Body of pancreas (tissue), 4 donors: Measurements from ENCODE around the gene ARHGAP26. TPM values are rescaled to one million over a fixed set of nuclear protein-coding genes. Genes with fewer than 3 reads are reported as not detected.

ENCODE experiments used
- ATAC-seq: fragments of 150-250 bp; one replicate; pipeline ENCODE4 v1.9.1; 2016
- DNase-seq, 4 donors: peaks; one replicate each; pipeline ENCODE4 v3.0.0-alpha.2; 2019
- H3K27ac ChIP-seq, 4 donors: fragments of 200-600 bp; sonication (generic); 1 replicate in 3 of 4; 2 replicates in 1 of 4; pipeline versions ENCODE4 v1.5.1 to v1.6.1; 2016 to 2019; ENCODE audit warnings: mild to moderate bottlenecking in 1 of 4, mixed read lengths in 1 of 4, moderate library complexity in 1 of 4
- H3K27me3 ChIP-seq, 2 donors: fragments of 200-600 bp; sonication (generic); one replicate each; pipeline ENCODE4 v1.6.0; 2016; ENCODE audit warnings: mild to moderate bottlenecking in 1 of 2
- H3K36me3 ChIP-seq, 2 donors: fragments of 200-600 bp; sonication (generic); replicated peaks in 1 of 2; 2 replicates each; pipeline ENCODE4 v1.5.1; 2016; ENCODE audit warnings: low read depth in 2 of 2; ENCODE audit not compliant: insufficient read depth in 1 of 2
- H3K4me1 ChIP-seq: fragments of 200-600 bp; sonication (generic); one replicate; pipeline ENCODE4 v1.6.0; 2016
- H3K4me3 ChIP-seq, 2 donors: fragments of 200-600 bp; sonication (generic); 1 replicate in 1 of 2; 2 replicates in 1 of 2; pipeline ENCODE4 v1.5.1; 2016 to 2019
- H3K9me3 ChIP-seq, 3 donors: fragments of 200-600 bp; sonication (generic); 1 replicate in 2 of 3; 2 replicates in 1 of 3; pipeline ENCODE4 v1.5.1; 2016
- POLR2A ChIP-seq, 3 donors: fragments of 450-650 bp; IDR thresholded peaks; one replicate each; pipeline ENCODE4 v1.6.1; 2016; ENCODE audit warnings: antibody characterized with exemption in 3 of 3, mild to moderate bottlenecking in 2 of 3
- WGBS, 2 donors: methylation state at CpG; one replicate each; pipeline ENCODE4 v1.1.5; 2017; 5-methylcytosine and 5-hydroxymethylcytosine counted together
- intact Hi-C: fragments of 100-400 bp; cut with DNase I; formaldehyde crosslinking; loops from one replicate; pipeline ENCODE4 v1.15.1; 2023
- total RNA-seq, 2 donors: library from RNA; depleted of rRNA; stranded (reverse); fragments of >200 nt; gene quantifications; one replicate each; pipeline ENCODE4 v1.1.0, GENCODE V29; 2016
- TF ChIP-seq, protein P1 (sequence below), 7 experiments: fragments of 450-650 bp in 4 of 7; fragments of 200-600 bp in 3 of 7; sonication (generic) in 3 of 7; IDR thresholded peaks; one replicate each; pipeline ENCODE4 v1.5.1; 2016 to 2019; ENCODE audit warnings: antibody characterized with exemption in 7 of 7

Gene ARHGAP26
- total RNA-seq, 2 donors from 2014 or later = 12.5 to 14.2 TPM

DNA sequence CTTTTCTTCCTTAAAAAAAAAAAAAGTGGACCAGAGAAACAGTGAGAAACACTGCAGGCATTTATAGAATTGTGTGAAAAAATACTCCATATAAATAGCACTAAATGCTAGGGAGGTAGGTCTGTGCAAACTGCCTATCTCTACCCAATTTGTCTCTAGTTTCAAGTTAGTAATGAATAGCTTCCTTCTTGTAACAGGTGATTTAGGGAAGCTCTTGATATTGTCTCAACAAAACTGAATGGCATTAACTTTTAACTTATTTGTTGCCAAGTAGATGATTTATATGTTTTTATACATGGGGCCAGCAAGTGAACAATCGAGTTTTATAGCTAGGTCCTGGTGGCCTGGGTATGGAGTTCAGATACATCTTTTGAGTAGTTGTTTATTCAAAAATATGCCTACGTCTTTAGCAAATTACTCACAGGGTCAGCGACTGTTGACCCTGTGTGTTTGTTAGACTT is 349.7 kb downstream of the ARHGAP26 start:
- TF ChIP-seq, protein P1, sequence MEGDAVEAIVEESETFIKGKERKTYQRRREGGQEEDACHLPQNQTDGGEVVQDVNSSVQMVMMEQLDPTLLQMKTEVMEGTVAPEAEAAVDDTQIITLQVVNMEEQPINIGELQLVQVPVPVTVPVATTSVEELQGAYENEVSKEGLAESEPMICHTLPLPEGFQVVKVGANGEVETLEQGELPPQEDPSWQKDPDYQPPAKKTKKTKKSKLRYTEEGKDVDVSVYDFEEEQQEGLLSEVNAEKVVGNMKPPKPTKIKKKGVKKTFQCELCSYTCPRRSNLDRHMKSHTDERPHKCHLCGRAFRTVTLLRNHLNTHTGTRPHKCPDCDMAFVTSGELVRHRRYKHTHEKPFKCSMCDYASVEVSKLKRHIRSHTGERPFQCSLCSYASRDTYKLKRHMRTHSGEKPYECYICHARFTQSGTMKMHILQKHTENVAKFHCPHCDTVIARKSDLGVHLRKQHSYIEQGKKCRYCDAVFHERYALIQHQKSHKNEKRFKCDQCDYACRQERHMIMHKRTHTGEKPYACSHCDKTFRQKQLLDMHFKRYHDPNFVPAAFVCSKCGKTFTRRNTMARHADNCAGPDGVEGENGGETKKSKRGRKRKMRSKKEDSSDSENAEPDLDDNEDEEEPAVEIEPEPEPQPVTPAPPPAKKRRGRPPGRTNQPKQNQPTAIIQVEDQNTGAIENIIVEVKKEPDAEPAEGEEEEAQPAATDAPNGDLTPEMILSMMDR (IDR thresholded peaks at IDR 0.05) = no peak
- no peak for TF ChIP-seq POLR2A (IDR thresholded peaks at IDR 0.05)
- Histone ChIP-seq H3K9me3 (no peaks in the 10 kb centered on the region), H3K27ac (no peak overlapping the region), H3K36me3 (no peaks in the 10 kb centered on the region), H3K4me3 (no peak overlapping the region), H3K27me3 (no peaks in the 10 kb centered on the region), H3K4me1 (peaks cover 7% of the 10 kb centered on the region)
- DNase-seq (no peak), ATAC-seq (no peak)
- intact Hi-C loops = no loop called here
- WGBS, 2 donors = 68 to 71% methylated on average over 3 of the region's 3 CpGs

DNA sequence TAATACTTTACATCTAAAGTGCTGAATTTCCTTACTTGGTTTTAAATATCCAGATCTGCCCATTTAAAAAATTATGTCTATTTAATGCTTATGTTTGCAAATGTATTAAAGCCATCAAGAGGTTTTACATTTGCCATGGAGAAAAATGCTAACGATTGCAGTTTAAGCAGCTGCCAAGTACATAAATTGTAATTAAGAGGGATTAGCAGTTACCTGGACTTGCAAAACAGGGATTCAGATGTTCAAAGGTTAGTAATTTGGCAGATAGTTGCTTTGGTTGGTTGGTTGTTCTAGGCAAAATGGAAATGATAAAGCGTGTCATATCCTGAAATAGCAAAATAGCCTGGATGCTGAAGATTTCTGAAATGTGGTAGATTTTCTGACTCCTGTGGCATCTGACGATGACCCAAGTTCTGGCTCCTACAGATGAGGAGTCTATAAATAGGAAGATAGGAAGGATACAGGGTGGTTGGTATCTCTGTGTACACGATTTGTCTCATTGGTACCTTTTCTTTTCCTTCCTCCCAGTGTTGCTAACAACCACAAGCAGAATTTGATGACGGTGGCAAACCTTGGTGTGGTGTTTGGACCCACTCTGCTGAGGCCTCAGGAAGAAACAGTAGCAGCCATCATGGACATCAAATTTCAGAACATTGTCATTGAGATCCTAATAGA is 350.4 kb downstream of the ARHGAP26 start:
- intact Hi-C loops = no loop called here
- TF ChIP-seq POLR2A (IDR thresholded peaks at IDR 0.05) = no peak
- TF ChIP-seq, protein P1 (IDR thresholded peaks at IDR 0.05) = no peak
- Histone ChIP-seq H3K4me1 (peaks cover 7% of the 10 kb centered on the region), H3K27ac (no peak overlapping the region), H3K4me3 (no peak overlapping the region), H3K9me3 (no peaks in the 10 kb centered on the region), H3K27me3 (no peaks in the 10 kb centered on the region), H3K36me3 (no peaks in the 10 kb centered on the region)
- WGBS, 2 donors = 81 to 92% methylated on average over 5 of the region's 5 CpGs
- DNase-seq (no peak), ATAC-seq (no peak)

DNA sequence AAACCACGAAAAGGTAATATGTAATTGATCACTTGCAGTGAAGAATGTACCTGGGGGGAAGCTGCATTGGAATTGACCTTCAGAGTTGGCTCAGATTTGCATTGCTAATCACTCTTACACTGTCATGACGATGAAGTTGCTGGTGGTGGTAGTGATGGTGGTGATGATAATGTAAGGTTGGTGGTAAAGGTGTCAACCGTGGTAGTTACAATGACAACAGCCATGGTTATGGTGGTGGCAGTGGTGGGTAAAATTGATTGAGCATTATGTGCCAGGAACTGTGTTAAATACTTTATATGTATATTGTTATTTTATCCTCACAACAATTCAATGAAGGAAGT is 350.9 kb downstream of the ARHGAP26 start:
- ATAC-seq (no peak), DNase-seq (no peak)
- Histone ChIP-seq H3K36me3 (no peaks in the 10 kb centered on the region), H3K27ac (no peak overlapping the region), H3K4me1 (peaks cover 7% of the 10 kb centered on the region), H3K4me3 (no peak overlapping the region), H3K9me3 (no peaks in the 10 kb centered on the region), H3K27me3 (no peaks in the 10 kb centered on the region)
- intact Hi-C loops = no loop called here
- WGBS, 2 donors = 81 to 92% methylated on average over 3 of the region's 3 CpGs
- TF ChIP-seq, protein P1 (IDR thresholded peaks at IDR 0.05) = no peak
- TF ChIP-seq POLR2A (IDR thresholded peaks at IDR 0.05) = no peak

DNA sequence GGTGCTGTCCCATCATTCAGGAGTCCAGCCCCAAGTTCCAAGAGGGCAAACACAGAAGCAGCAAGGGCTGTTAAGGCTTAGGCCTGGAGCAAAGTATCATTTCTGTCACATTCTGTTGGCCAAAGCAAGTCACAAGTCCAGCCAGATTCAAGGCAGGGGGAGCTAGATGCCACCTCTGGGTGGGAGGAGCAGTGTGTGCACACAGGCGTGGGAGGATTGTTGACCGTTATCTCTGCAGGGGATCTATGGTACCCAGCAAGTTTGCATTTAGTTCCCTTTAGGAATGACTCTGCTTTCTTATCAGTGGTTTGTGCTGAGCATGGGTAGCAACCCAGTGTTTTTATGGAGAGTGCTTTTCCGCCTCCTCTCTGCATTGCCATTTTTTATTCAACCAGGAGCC is 354.4 kb downstream of the ARHGAP26 start:
- ATAC-seq (no peak), DNase-seq (no peak)
- no peak overlapping the region for H3K27ac ChIP-seq
- H3K27me3 ChIP-seq = no peaks in the 10 kb centered on the region
- intact Hi-C loops = no loop called here
- H3K36me3 ChIP-seq = no peaks in the 10 kb centered on the region
- no peak for TF ChIP-seq POLR2A (IDR thresholded peaks at IDR 0.05)
- TF ChIP-seq, protein P1 (IDR thresholded peaks at IDR 0.05) = no peak
- WGBS, 2 donors = 89 to 96% methylated on average over 2 to 3 of the region's 3 CpGs
- peaks cover 2% of the 10 kb centered on the region for H3K4me1 ChIP-seq
- H3K9me3 ChIP-seq = no peaks in the 10 kb centered on the region
- no peak overlapping the region for H3K4me3 ChIP-seq
